ENCODE data around the gene CD46.

Gene CD46

GRCh38 chr1:207818971-207819451, 67.2 kb downstream of the CD46 start:
- no peak overlapping the region for H3K4me2 ChIP-seq (ENCODE audit: low read length)
- no CpG with 5 or more reads among the region's 18 CpGs for WGBS (ENCODE audit: extremely low coverage, insufficient coverage, insufficient read length)
- H3K4me1 ChIP-seq (ENCODE audit: control insufficient read depth in 1 of 2, insufficient read depth in 2 of 2, low read length in 2 of 2) = peaks cover 0 to 3% of the 10 kb centered on the region in 2 experiments
- H3K14ac ChIP-seq (ENCODE audit: low read length) = no peak overlapping the region
- H2BK12ac ChIP-seq (ENCODE audit: low read length) = no peak overlapping the region
- H3K27me3 ChIP-seq (ENCODE audit: insufficient read depth, low read length) = no peaks in the 10 kb centered on the region
- H2BK5ac ChIP-seq (ENCODE audit: low read depth, low read length, poor library complexity) = no peak overlapping the region
- no peak overlapping the region for H3K4ac ChIP-seq (ENCODE audit: low read depth, low read length)
- no peak overlapping the region for H3K4me3 ChIP-seq (ENCODE audit: low read depth, low read length)
- no peaks in the 10 kb centered on the region for H3K9me3 ChIP-seq (ENCODE audit: insufficient read depth, low read depth, low read length)
- H2AK5ac ChIP-seq (ENCODE audit: low read length) = no peak overlapping the region
- no peaks in the 10 kb centered on the region for H3K79me2 ChIP-seq (ENCODE audit: control insufficient read depth, insufficient read depth, low read length, poor library complexity)
- no peaks in the 10 kb centered on the region for H3K79me1 ChIP-seq (ENCODE audit: low read length)
- no peak overlapping the region for H3K18ac ChIP-seq (ENCODE audit: low read length)
- H3K27ac ChIP-seq (ENCODE audit: low read depth, low read length) = no peak overlapping the region
- no peaks in the 10 kb centered on the region for H3K36me3 ChIP-seq (ENCODE audit: control insufficient read depth in 1 of 2, insufficient read depth in 2 of 2, low read length in 2 of 2)
- no peak overlapping the region for H3K23ac ChIP-seq (ENCODE audit: low read length)
- DNase-seq = peak; percentile 18 to 36
- no peak overlapping the region for H4K91ac ChIP-seq (ENCODE audit: low read depth, low read length)
- H2AFZ ChIP-seq (ENCODE audit: insufficient read depth, low read length, poor library complexity) = no peak overlapping the region
- no peak overlapping the region for H4K8ac ChIP-seq (ENCODE audit: low read depth, low read length)
- H2BK120ac ChIP-seq (ENCODE audit: insufficient read depth, low read length, poor library complexity) = no peak overlapping the region
- H4K12ac ChIP-seq (ENCODE audit: low read depth, low read length) = no peak overlapping the region
- H3K9ac ChIP-seq (ENCODE audit: low read length) = no peak overlapping the region

- no CpG with 5 or more reads among the region's 22 CpGs for WGBS (ENCODE audit: extremely low coverage, insufficient coverage, insufficient read length)
- H3K4me1 ChIP-seq (ENCODE audit: control insufficient read depth in 1 of 2, insufficient read depth in 2 of 2, low read length in 2 of 2) = peaks cover 0 to 4% of the 10 kb centered on the region in 2 experiments
- H3K4ac ChIP-seq (ENCODE audit: low read depth, low read length) = no peak overlapping the region
- no peaks in the 10 kb centered on the region for H3K79me1 ChIP-seq (ENCODE audit: low read length)
- H4K91ac ChIP-seq (ENCODE audit: low read depth, low read length) = no peak overlapping the region
- no peak overlapping the region for H3K18ac ChIP-seq (ENCODE audit: low read length)
- no peaks in the 10 kb centered on the region for H3K9me3 ChIP-seq (ENCODE audit: insufficient read depth, low read depth, low read length)
- no peak overlapping the region for H3K9ac ChIP-seq (ENCODE audit: low read length)
- no peak overlapping the region for H2AFZ ChIP-seq (ENCODE audit: insufficient read depth, low read length, poor library complexity)
- H3K23ac ChIP-seq (ENCODE audit: low read length) = no peak overlapping the region
- no peak overlapping the region for H3K4me2 ChIP-seq (ENCODE audit: low read length)
- H4K8ac ChIP-seq (ENCODE audit: low read depth, low read length) = no peak overlapping the region
- H3K4me3 ChIP-seq (ENCODE audit: low read depth, low read length) = no peak overlapping the region
- H2BK12ac ChIP-seq (ENCODE audit: low read length) = no peak overlapping the region
- no peaks in the 10 kb centered on the region for H3K27me3 ChIP-seq (ENCODE audit: insufficient read depth, low read length)
- no peak for DNase-seq
- H2AK5ac ChIP-seq (ENCODE audit: low read length) = no peak overlapping the region
- H3K36me3 ChIP-seq (ENCODE audit: control insufficient read depth in 1 of 2, insufficient read depth in 2 of 2, low read length in 2 of 2) = no peaks in the 10 kb centered on the region
- no peak overlapping the region for H4K12ac ChIP-seq (ENCODE audit: low read depth, low read length)
- no peak overlapping the region for H3K27ac ChIP-seq (ENCODE audit: low read depth, low read length)
- H2BK120ac ChIP-seq (ENCODE audit: insufficient read depth, low read length, poor library complexity) = no peak overlapping the region
- H3K79me2 ChIP-seq (ENCODE audit: control insufficient read depth, insufficient read depth, low read length, poor library complexity) = no peaks in the 10 kb centered on the region
- H3K14ac ChIP-seq (ENCODE audit: low read length) = no peak overlapping the region
- H2BK5ac ChIP-seq (ENCODE audit: low read depth, low read length, poor library complexity) = no peak overlapping the region
These were observed 69.0 kb downstream of the CD46 start for GRCh38 chr1:207820568-207821463.

- no peak overlapping the region for H2AFZ ChIP-seq (ENCODE audit: insufficient read depth, low read length, poor library complexity)
These were observed 69.7 kb downstream of the CD46 start for GRCh38 chr1:207821464-207822045.

GRCh38 chr1:207822124-207822601, 70.3 kb downstream of the CD46 start:
- Histone ChIP-seq H4K12ac (ENCODE audit: low read depth, low read length) (no peak overlapping the region), H4K91ac (ENCODE audit: low read depth, low read length) (no peak overlapping the region), H3K79me1 (ENCODE audit: low read length) (no peaks in the 10 kb centered on the region), H3K36me3 (ENCODE audit: control insufficient read depth in 1 of 2, insufficient read depth in 2 of 2, low read length in 2 of 2) (no peaks in the 10 kb centered on the region), H3K79me2 (ENCODE audit: control insufficient read depth, insufficient read depth, low read length, poor library complexity) (no peaks in the 10 kb centered on the region), H4K8ac (ENCODE audit: low read depth, low read length) (no peak overlapping the region), H3K4ac (ENCODE audit: low read depth, low read length) (no peak overlapping the region), H3K4me1 (ENCODE audit: control insufficient read depth in 1 of 2, insufficient read depth in 2 of 2, low read length in 2 of 2) (peaks cover 3 to 14% of the 10 kb centered on the region in 2 experiments), H3K27me3 (ENCODE audit: insufficient read depth, low read length) (no peaks in the 10 kb centered on the region), H3K4me2 (ENCODE audit: low read length) (no peak overlapping the region), H3K18ac (ENCODE audit: low read length) (no peak overlapping the region), H3K4me3 (ENCODE audit: low read depth, low read length) (no peak overlapping the region), H3K9ac (ENCODE audit: low read length) (no peak overlapping the region), H2AK5ac (ENCODE audit: low read length) (no peak overlapping the region), H3K14ac (ENCODE audit: low read length) (no peak overlapping the region), H2BK120ac (ENCODE audit: insufficient read depth, low read length, poor library complexity) (no peak overlapping the region), H2AFZ (ENCODE audit: insufficient read depth, low read length, poor library complexity) (no peak overlapping the region), H2BK5ac (ENCODE audit: low read depth, low read length, poor library complexity) (no peak overlapping the region), H3K23ac (ENCODE audit: low read length) (no peak overlapping the region), H3K9me3 (ENCODE audit: insufficient read depth, low read depth, low read length) (no peaks in the 10 kb centered on the region), H2BK12ac (ENCODE audit: low read length) (no peak overlapping the region), H3K27ac (ENCODE audit: low read depth, low read length) (no peak overlapping the region)
- WGBS (ENCODE audit: extremely low coverage, insufficient coverage, insufficient read length) = no CpG with 5 or more reads among the region's 8 CpGs
- DNase-seq = no peak

More at GRCh38 chr1:207821464-207822045, 69.7 kb downstream of the CD46 start:
- Histone ChIP-seq H2BK120ac (ENCODE audit: insufficient read depth, low read length, poor library complexity) (no peak overlapping the region), H3K36me3 (ENCODE audit: control insufficient read depth in 1 of 2, insufficient read depth in 2 of 2, low read length in 2 of 2) (no peaks in the 10 kb centered on the region), H3K4me3 (ENCODE audit: low read depth, low read length) (no peak overlapping the region), H4K12ac (ENCODE audit: low read depth, low read length) (no peak overlapping the region), H4K91ac (ENCODE audit: low read depth, low read length) (no peak overlapping the region), H2BK12ac (ENCODE audit: low read length) (no peak overlapping the region), H3K27me3 (ENCODE audit: insufficient read depth, low read length) (no peaks in the 10 kb centered on the region), H3K14ac (ENCODE audit: low read length) (no peak overlapping the region), H2BK5ac (ENCODE audit: low read depth, low read length, poor library complexity) (no peak overlapping the region), H3K23ac (ENCODE audit: low read length) (no peak overlapping the region), H4K8ac (ENCODE audit: low read depth, low read length) (no peak overlapping the region), H3K9me3 (ENCODE audit: insufficient read depth, low read depth, low read length) (no peaks in the 10 kb centered on the region), H2AK5ac (ENCODE audit: low read length) (no peak overlapping the region), H3K9ac (ENCODE audit: low read length) (no peak overlapping the region), H3K27ac (ENCODE audit: low read depth, low read length) (no peak overlapping the region), H3K79me2 (ENCODE audit: control insufficient read depth, insufficient read depth, low read length, poor library complexity) (no peaks in the 10 kb centered on the region), H3K4me1 (ENCODE audit: control insufficient read depth in 1 of 2, insufficient read depth in 2 of 2, low read length in 2 of 2) (peaks cover 0 to 8% of the 10 kb centered on the region in 2 experiments), H3K4ac (ENCODE audit: low read depth, low read length) (no peak overlapping the region), H3K4me2 (ENCODE audit: low read length) (no peak overlapping the region), H3K79me1 (ENCODE audit: low read length) (no peaks in the 10 kb centered on the region), H3K18ac (ENCODE audit: low read length) (no peak overlapping the region)
- no peak for DNase-seq
- WGBS (ENCODE audit: extremely low coverage, insufficient coverage, insufficient read length) = no CpG with 5 or more reads among the region's 17 CpGs
